ENCODE results near the gene PRKRIP1.

- TF ChIP-seq CTCF (IDR thresholded peaks at IDR 0.05; ENCODE audit: low read depth, low read length) (no peak), EZH2phosphoT487 (IDR thresholded peaks at IDR 0.05; ENCODE audit: low read depth) (no peak)
Observed at GRCh38 chr7:102431617-102432298, 35.6 kb downstream of the PRKRIP1 start.
